Measurements from ENCODE around the gene CPSF4. TPM values are rescaled to one million over a fixed set of nuclear protein-coding genes. Genes with fewer than 3 reads are reported as not detected.
A peak's percentile ranks its signal among the peaks of the same experiment; 100 is the strongest.

CPSF4 gene
- total RNA-seq, 1 donor from 2014 or later: 38.0 TPM

DNA sequence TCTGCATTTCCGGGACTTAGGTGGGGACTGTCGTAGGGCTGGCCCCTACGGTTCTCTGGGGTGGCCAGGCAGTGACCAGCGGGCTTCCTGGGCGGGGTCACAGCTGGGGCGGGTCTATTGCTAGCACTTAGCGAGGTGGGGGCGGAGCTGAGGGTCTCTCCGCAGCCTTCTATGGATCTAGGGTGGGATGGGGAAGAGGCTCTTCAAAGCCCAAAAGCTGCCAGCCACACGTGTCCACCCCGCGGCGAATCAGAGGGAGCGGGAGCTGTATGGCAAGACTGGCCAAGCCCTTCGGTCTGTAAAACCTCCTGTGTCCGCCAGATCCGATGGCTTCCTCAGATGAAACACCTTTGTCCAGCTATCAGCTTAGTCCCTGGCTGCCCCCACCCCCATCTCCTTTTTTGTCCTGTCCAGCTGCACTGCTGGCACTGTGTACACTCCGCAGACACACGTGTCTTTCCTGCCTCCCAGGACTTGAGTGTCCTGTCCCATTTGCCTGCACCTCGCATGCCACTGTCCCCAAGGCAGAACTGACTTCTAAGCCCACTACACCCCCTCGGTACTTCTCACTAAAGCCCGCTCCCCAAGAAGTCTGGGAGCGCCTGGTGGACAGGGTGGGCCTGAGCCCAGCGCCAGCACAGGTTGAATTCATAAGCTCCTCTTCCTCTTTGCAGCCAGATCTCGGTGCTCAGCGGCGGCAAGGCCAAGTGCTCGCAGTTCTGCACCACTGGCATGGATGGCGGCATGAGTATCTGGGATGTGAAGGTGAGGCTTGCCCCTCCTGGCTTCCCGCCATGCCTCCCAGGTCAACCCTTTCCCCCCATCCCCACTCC is 45.2 kb upstream of the CPSF4 start:
- no peaks in the 10 kb centered on the region for H3K27me3 ChIP-seq
- TF ChIP-seq, protein P1, sequence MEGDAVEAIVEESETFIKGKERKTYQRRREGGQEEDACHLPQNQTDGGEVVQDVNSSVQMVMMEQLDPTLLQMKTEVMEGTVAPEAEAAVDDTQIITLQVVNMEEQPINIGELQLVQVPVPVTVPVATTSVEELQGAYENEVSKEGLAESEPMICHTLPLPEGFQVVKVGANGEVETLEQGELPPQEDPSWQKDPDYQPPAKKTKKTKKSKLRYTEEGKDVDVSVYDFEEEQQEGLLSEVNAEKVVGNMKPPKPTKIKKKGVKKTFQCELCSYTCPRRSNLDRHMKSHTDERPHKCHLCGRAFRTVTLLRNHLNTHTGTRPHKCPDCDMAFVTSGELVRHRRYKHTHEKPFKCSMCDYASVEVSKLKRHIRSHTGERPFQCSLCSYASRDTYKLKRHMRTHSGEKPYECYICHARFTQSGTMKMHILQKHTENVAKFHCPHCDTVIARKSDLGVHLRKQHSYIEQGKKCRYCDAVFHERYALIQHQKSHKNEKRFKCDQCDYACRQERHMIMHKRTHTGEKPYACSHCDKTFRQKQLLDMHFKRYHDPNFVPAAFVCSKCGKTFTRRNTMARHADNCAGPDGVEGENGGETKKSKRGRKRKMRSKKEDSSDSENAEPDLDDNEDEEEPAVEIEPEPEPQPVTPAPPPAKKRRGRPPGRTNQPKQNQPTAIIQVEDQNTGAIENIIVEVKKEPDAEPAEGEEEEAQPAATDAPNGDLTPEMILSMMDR (IDR thresholded peaks at IDR 0.05): no peak
- H3K36me3 ChIP-seq: peaks cover 42 to 76% of the 10 kb centered on the region in 2 donors
- H3K9me3 ChIP-seq: no peaks in the 10 kb centered on the region
- peak overlapping the region; percentile 73 to 83 for H3K27ac ChIP-seq
- peak in 1 of 2 donors; percentile 76 for DNase-seq (ENCODE audit: low spot score in 2 of 2)
- H3K4me3 ChIP-seq: peak overlapping the region; percentile 62 to 80
- H3K4me1 ChIP-seq: peaks cover 8 to 11% of the 10 kb centered on the region in 2 donors
- intact Hi-C loops (cut with DNase I): loop anchor here (1.0 kb wide), 1 partner anchor 16 kb away; no protein-coding TSS in a partner anchor

- Histone ChIP-seq H3K27me3 (no peaks in the 10 kb centered on the region), H3K36me3 (peaks cover 42 to 76% of the 10 kb centered on the region in 2 donors), H3K4me3 (peak overlapping the region in 1 of 2 donors; percentile 80), H3K4me1 (peaks cover 8 to 11% of the 10 kb centered on the region in 2 donors), H3K9me3 (no peaks in the 10 kb centered on the region), H3K27ac (no peak overlapping the region)
- intact Hi-C loops (cut with DNase I): no loop called here
- no peak for DNase-seq (ENCODE audit: low spot score in 2 of 2)
- TF ChIP-seq, protein P1 (IDR thresholded peaks at IDR 0.05): no peak
Measured at GRCh38 chr7:99394188-99394502, 44.6 kb upstream of the CPSF4 start.

GRCh38 chr7:99395616-99396327 is 43.0 kb upstream of the CPSF4 start:
- intact Hi-C loops (cut with DNase I): no loop called here
- no peaks in the 10 kb centered on the region for H3K9me3 ChIP-seq
- peak overlapping the region in 1 of 2 donors; percentile 20 for H3K27ac ChIP-seq
- H3K4me1 ChIP-seq: peaks cover 8 to 11% of the 10 kb centered on the region in 2 donors
- DNase-seq (ENCODE audit: low spot score in 2 of 2): no peak
- TF ChIP-seq, protein P1 (IDR thresholded peaks at IDR 0.05): peak in 1 of 3 experiments; percentile 7
- no peaks in the 10 kb centered on the region for H3K27me3 ChIP-seq
- H3K36me3 ChIP-seq: peaks cover 42 to 76% of the 10 kb centered on the region in 2 donors
- no peak overlapping the region for H3K4me3 ChIP-seq

- Histone ChIP-seq H3K4me3 (no peak overlapping the region), H3K4me1 (peaks cover 8 to 11% of the 10 kb centered on the region in 2 donors), H3K27me3 (no peaks in the 10 kb centered on the region), H3K36me3 (peaks cover 44 to 77% of the 10 kb centered on the region in 2 donors), H3K27ac (no peak overlapping the region), H3K9me3 (no peaks in the 10 kb centered on the region)
- TF ChIP-seq, protein P1 (IDR thresholded peaks at IDR 0.05): no peak
- no peak for DNase-seq (ENCODE audit: low spot score in 2 of 2)
- intact Hi-C loops (cut with DNase I): no loop called here
Measured at GRCh38 chr7:99396418-99397296, 42.1 kb upstream of the CPSF4 start.

- peaks cover 6 to 9% of the 10 kb centered on the region in 2 donors for H3K4me1 ChIP-seq
- TF ChIP-seq, protein P1 (IDR thresholded peaks at IDR 0.05): no peak
- intact Hi-C loops (cut with DNase I): no loop called here
- no peaks in the 10 kb centered on the region for H3K27me3 ChIP-seq
- H3K4me3 ChIP-seq: no peak overlapping the region
- H3K27ac ChIP-seq: no peak overlapping the region
- no peak for DNase-seq (ENCODE audit: low spot score in 2 of 2)
- no peaks in the 10 kb centered on the region for H3K9me3 ChIP-seq
- peaks cover 49 to 85% of the 10 kb centered on the region in 2 donors for H3K36me3 ChIP-seq
Measured at GRCh38 chr7:99397297-99397983, 41.3 kb upstream of the CPSF4 start.
